Endothelial cell of umbilical vein (primary cell): ENCODE measurements around the gene PIM1. TPM values are rescaled to one million over a fixed set of nuclear protein-coding genes. Genes with fewer than 3 reads are reported as not detected.

Source experiments
- BruUV-seq: library from RNA; stranded (reverse); fragments of 400-500 nt; replicated peaks from 2 replicates; lab custom pipeline; 2021; lab: Mats Ljungman, UMichigan
- CTCF ChIA-PET: fragments of 300-600, 350-600 bp; sonication (Branson Sonifier 250); formaldehyde crosslinking; loops from one replicate; lab custom pipeline; 2021; ENCODE audit warnings: antibody characterized with exemption, inconsistent platforms; lab: Charles Lee
- POLR2A ChIA-PET: fragments of 300-600, 350-600 bp; sonication (Branson Sonifier 250); formaldehyde crosslinking; loops from one replicate; lab custom pipeline; 2021; ENCODE audit warnings: antibody characterized with exemption, inconsistent platforms; lab: Charles Lee
- DNase-seq: peaks from one replicate; pipeline ENCODE4 v3.0.0-alpha.2; 2011; ENCODE audit warnings: low read depth, low spot score
- FAIRE-seq: peaks from 2 replicates; lab custom pipeline; 2011; peaks lifted over from hg19 to GRCh38; lab: Jason Lieb, UNC
- H2AFZ ChIP-seq: 2 replicates; pipeline ENCODE4 v1.6.0; 2012; ENCODE audit warnings: low read depth, low read length, control low read depth, inconsistent platforms
- H3K27ac ChIP-seq: 2 replicates; pipeline ENCODE4 v1.5.1; 2011; ENCODE audit warnings: low read depth, mild to moderate bottlenecking, control low read depth, low read length, moderate library complexity; ENCODE audit not compliant: insufficient read depth
- H3K27me3 ChIP-seq, 2 experiments: 2 replicates each; pipeline versions ENCODE4 v1.6.0 to v1.6.1; 2011; ENCODE audit warnings: low read length in 2 of 2, mixed read lengths in 1 of 2; ENCODE audit not compliant: control insufficient read depth in 2 of 2, insufficient read depth in 2 of 2
- H3K36me3 ChIP-seq, 2 experiments: 2 replicates in 1 of 2; 3 replicates in 1 of 2; pipeline ENCODE4 v1.5.1; 2011; ENCODE audit warnings: low read length in 2 of 2, mild to moderate bottlenecking in 1 of 2, moderate library complexity in 1 of 2; ENCODE audit not compliant: control insufficient read depth in 2 of 2, insufficient read depth in 2 of 2; ENCODE audit errors: extremely low read depth in 1 of 2
- H3K4me1 ChIP-seq: 3 replicates; pipeline ENCODE4 v1.5.1; 2011; ENCODE audit warnings: mild to moderate bottlenecking, low read length; ENCODE audit not compliant: control insufficient read depth, insufficient read depth; ENCODE audit errors: extremely low read depth
- H3K4me2 ChIP-seq: 2 replicates; pipeline ENCODE4 v1.6.1; 2011; ENCODE audit warnings: low read length, control low read depth, mixed read lengths; ENCODE audit not compliant: insufficient read depth
- H3K4me3 ChIP-seq, 3 experiments: fragments of 200-600 bp in 1 of 3; sonication (generic), shearing (Covaris generic) in 1 of 3; replicated peaks in 1 of 3; 2 replicates each; pipeline ENCODE4 v1.5.1; 2011 to 2016; ENCODE audit warnings: control low read depth in 3 of 3, low read length in 3 of 3, mild to moderate bottlenecking in 2 of 3, inconsistent platforms in 1 of 3, low read depth in 1 of 3, moderate library complexity in 1 of 3; ENCODE audit not compliant: insufficient read depth in 1 of 3
- H3K79me2 ChIP-seq: 2 replicates; pipeline ENCODE4 v1.6.0; 2012; ENCODE audit warnings: low read length, inconsistent platforms; ENCODE audit not compliant: control insufficient read depth, insufficient read depth
- H3K9ac ChIP-seq: replicated peaks from 2 replicates; pipeline ENCODE3; 2011; ENCODE audit warnings: low read length, control low read depth; ENCODE audit not compliant: insufficient read depth; ENCODE audit errors: extremely low read depth
- H3K9me1 ChIP-seq: replicated peaks from 3 replicates; pipeline ENCODE4 v1.6.0; 2011; ENCODE audit warnings: mild to moderate bottlenecking, low read length; ENCODE audit not compliant: control insufficient read depth, insufficient read depth; ENCODE audit errors: extremely low read depth
- H3K9me3 ChIP-seq: replicated peaks from 2 replicates; pipeline ENCODE4 v1.5.1; 2012; ENCODE audit warnings: low read length, inconsistent platforms; ENCODE audit not compliant: control insufficient read depth, insufficient read depth
- H4K20me1 ChIP-seq: replicated peaks from 2 replicates; pipeline ENCODE3; 2011; ENCODE audit warnings: mild to moderate bottlenecking, low read length; ENCODE audit not compliant: control insufficient read depth, insufficient read depth; ENCODE audit errors: extremely low read depth
- EZH2 ChIP-seq: IDR thresholded peaks from 2 replicates; pipeline ENCODE4 v1.6.1; 2012; ENCODE audit warnings: borderline replicate concordance, low read depth, mild to moderate bottlenecking, moderate library complexity, low read length, inconsistent platforms; ENCODE audit not compliant: severe bottlenecking
- FOS ChIP-seq: IDR thresholded peaks from 2 replicates; pipeline ENCODE4 v1.6.1; 2011; ENCODE audit warnings: mild to moderate bottlenecking, low read length, moderate library complexity, borderline replicate concordance; ENCODE audit not compliant: insufficient read depth
- GATA2 ChIP-seq: IDR thresholded peaks from 2 replicates; pipeline ENCODE4 v1.7.0; 2011; ENCODE audit warnings: low read depth, mild to moderate bottlenecking, moderate library complexity, mixed read lengths, low read length; ENCODE audit not compliant: insufficient read length, insufficient read depth
- JUN ChIP-seq: IDR thresholded peaks from 2 replicates; pipeline ENCODE4 v1.6.1; 2011; ENCODE audit warnings: borderline replicate concordance, low read depth; ENCODE audit not compliant: insufficient read length, insufficient read depth
- MAX ChIP-seq: IDR thresholded peaks from 2 replicates; pipeline ENCODE4 v1.6.1; 2011; ENCODE audit not compliant: insufficient read depth, insufficient read length
- MYC ChIP-seq: IDR thresholded peaks from one replicate; pipeline ENCODE4 v1.6.1; 2011; ENCODE audit warnings: mild to moderate bottlenecking, low read depth, low read length
- POLR2A ChIP-seq: IDR thresholded peaks from 2 replicates; pipeline ENCODE4 v1.6.1; 2012; ENCODE audit warnings: low read depth, mild to moderate bottlenecking, control low read depth, low read length
- POLR2AphosphoS5 ChIP-seq: IDR thresholded peaks from 2 replicates; pipeline ENCODE4 v1.6.1; 2012; ENCODE audit warnings: low read depth, mild to moderate bottlenecking, control low read depth, low read length, moderate library complexity; ENCODE audit not compliant: insufficient read depth
- dilution Hi-C: fragments of 300-500 bp; cut with MboI; formaldehyde crosslinking; loops from one replicate; pipeline ENCODE4 v1.15.0; 2019; ENCODE audit warnings: low sequenced_read_pairs; ENCODE audit not compliant: extremely low pct_ligation_motif_present
- intact Hi-C: fragments of 100-400 bp; cut with micrococcal nuclease; formaldehyde crosslinking; loops from one replicate; pipeline ENCODE4 v1.10.0; 2022
- polyA plus RNA-seq, 4 experiments: library from polyadenylated mRNA; depleted of rRNA in 3 of 4; stranded (reverse) in 3 of 4; unstranded in 1 of 4; fragments of >200 nt; gene quantifications; 2 replicates each; pipeline versions ENCODE4 v1.2.1 to v1.2.3, GENCODE V29; 2011 to 2012; ENCODE audit warnings: missing spikeins in 1 of 4
- total RNA-seq: library from RNA; stranded (reverse); gene quantifications from 2 replicates; pipeline ENCODE4 v1.2.3, GENCODE V29; 2021
- TF ChIP-seq, protein P1 (sequence below), 2 donors: IDR thresholded peaks; 1 replicate in 1 of 2; 2 replicates in 1 of 2; pipeline ENCODE4 v1.5.1; 2011; ENCODE audit warnings: low read length in 2 of 2, mild to moderate bottlenecking in 2 of 2, moderate library complexity in 2 of 2, control low read depth in 1 of 2, inconsistent platforms in 1 of 2, low read depth in 1 of 2; ENCODE audit not compliant: insufficient read depth in 1 of 2; ENCODE audit errors: extremely low read depth in 1 of 2

Gene PIM1
- total and polyA plus RNA-seq, 2 donors (not counting 3 experiments of a cell fraction or from before 2014, with no cell fraction given): 9.2 to 11.3 TPM

GRCh38 chr6:37190159-37190535, 20.2 kb downstream of the PIM1 start:
- ChIA-PET CTCF (interaction anchor here (1.0 to 1.7 kb wide), 6 partner anchors 7 to 172 kb away, joined by 3 to 5 read pairs (median 4); no protein-coding TSS in a partner anchor), POLR2A (no interaction called here)
- no peaks in the 10 kb centered on the region for H3K9me1 ChIP-seq
- dilution Hi-C loops: no loop called here
- H3K9me3 ChIP-seq: no peaks in the 10 kb centered on the region
- no peaks in the 10 kb centered on the region for H3K36me3 ChIP-seq
- no peak overlapping the region for H3K4me2 ChIP-seq
- intact Hi-C loops: no loop called here
- H3K27me3 ChIP-seq: peaks cover 0 to 6% of the 10 kb centered on the region in 2 experiments
- no peak overlapping the region for H2AFZ ChIP-seq
- FAIRE-seq (no peak), DNase-seq (no peak)
- H3K4me1 ChIP-seq: no peaks in the 10 kb centered on the region
- H3K79me2 ChIP-seq: no peaks in the 10 kb centered on the region
- no peak overlapping the region for H3K4me3 ChIP-seq
- no peaks in the 10 kb centered on the region for H4K20me1 ChIP-seq
- no TSS peak for BruUV-seq
- no peak overlapping the region for H3K9ac ChIP-seq
- TF ChIP-seq POLR2AphosphoS5: no peak
- TF ChIP-seq MAX: no peak
- no peak for TF ChIP-seq JUN
- TF ChIP-seq GATA2: no peak
- no peak overlapping the region for H3K27ac ChIP-seq

- Histone ChIP-seq H3K4me3 (no peak overlapping the region), H3K9me1 (no peaks in the 10 kb centered on the region), H3K27ac (no peak overlapping the region), H4K20me1 (no peaks in the 10 kb centered on the region), H3K9me3 (no peaks in the 10 kb centered on the region), H3K27me3 (peaks cover 0 to 4% of the 10 kb centered on the region in 2 experiments), H3K79me2 (no peaks in the 10 kb centered on the region), H3K4me1 (no peaks in the 10 kb centered on the region), H3K9ac (no peak overlapping the region), H3K36me3 (no peaks in the 10 kb centered on the region), H2AFZ (no peak overlapping the region), H3K4me2 (no peak overlapping the region)
- dilution Hi-C loops: no loop called here
- BruUV-seq: no TSS peak
- FAIRE-seq (no peak), DNase-seq (no peak)
- no peak for TF ChIP-seq POLR2AphosphoS5
- TF ChIP-seq, protein P1, sequence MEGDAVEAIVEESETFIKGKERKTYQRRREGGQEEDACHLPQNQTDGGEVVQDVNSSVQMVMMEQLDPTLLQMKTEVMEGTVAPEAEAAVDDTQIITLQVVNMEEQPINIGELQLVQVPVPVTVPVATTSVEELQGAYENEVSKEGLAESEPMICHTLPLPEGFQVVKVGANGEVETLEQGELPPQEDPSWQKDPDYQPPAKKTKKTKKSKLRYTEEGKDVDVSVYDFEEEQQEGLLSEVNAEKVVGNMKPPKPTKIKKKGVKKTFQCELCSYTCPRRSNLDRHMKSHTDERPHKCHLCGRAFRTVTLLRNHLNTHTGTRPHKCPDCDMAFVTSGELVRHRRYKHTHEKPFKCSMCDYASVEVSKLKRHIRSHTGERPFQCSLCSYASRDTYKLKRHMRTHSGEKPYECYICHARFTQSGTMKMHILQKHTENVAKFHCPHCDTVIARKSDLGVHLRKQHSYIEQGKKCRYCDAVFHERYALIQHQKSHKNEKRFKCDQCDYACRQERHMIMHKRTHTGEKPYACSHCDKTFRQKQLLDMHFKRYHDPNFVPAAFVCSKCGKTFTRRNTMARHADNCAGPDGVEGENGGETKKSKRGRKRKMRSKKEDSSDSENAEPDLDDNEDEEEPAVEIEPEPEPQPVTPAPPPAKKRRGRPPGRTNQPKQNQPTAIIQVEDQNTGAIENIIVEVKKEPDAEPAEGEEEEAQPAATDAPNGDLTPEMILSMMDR (IDR thresholded peaks at IDR 0.05; ENCODE audit: extremely low read depth in 1 of 2, insufficient read depth in 1 of 2, low read depth in 1 of 2, low read length in 2 of 2): no peak
- no peak for TF ChIP-seq MYC
- TF ChIP-seq POLR2A: no peak
- no peak for TF ChIP-seq MAX
- no peak for TF ChIP-seq JUN
- no peak for TF ChIP-seq EZH2
- TF ChIP-seq FOS: no peak
- TF ChIP-seq GATA2: no peak
- POLR2A ChIA-PET: no interaction called here
- intact Hi-C loops: no loop called here
- CTCF ChIA-PET: interaction anchor here (2.3 kb wide), 1 partner anchor 18 kb away, joined by 11 read pairs; no protein-coding TSS in a partner anchor
These were observed 22.7 kb downstream of the PIM1 start for GRCh38 chr6:37192666-37193065.
